BLaER1 (cell line): ENCODE results near the gene SPIN1.

ENCODE experiments used
- H3K27ac ChIP-seq: shearing (Covaris generic); formaldehyde crosslinking; 2 replicates; pipeline ENCODE4 v1.8.1; 2022
- H3K27me3 ChIP-seq: shearing (Covaris generic); formaldehyde crosslinking; 2 replicates; pipeline ENCODE4 v1.8.1; 2022
- H3K36me3 ChIP-seq: shearing (Covaris generic); formaldehyde crosslinking; 2 replicates; pipeline ENCODE4 v1.8.1; 2022
- H3K4me1 ChIP-seq: shearing (Covaris generic); formaldehyde crosslinking; 2 replicates; pipeline ENCODE4 v1.8.1; 2022
- H3K4me2 ChIP-seq: shearing (Covaris generic); formaldehyde crosslinking; 2 replicates; pipeline ENCODE4 v1.8.1; 2022
- H3K4me3 ChIP-seq: shearing (Covaris generic); formaldehyde crosslinking; 2 replicates; pipeline ENCODE4 v1.8.1; 2022
- H3K9ac ChIP-seq: shearing (Covaris generic); formaldehyde crosslinking; 2 replicates; pipeline ENCODE4 v1.8.1; 2022
- H3K9me3 ChIP-seq: shearing (Covaris generic); formaldehyde crosslinking; 2 replicates; pipeline ENCODE4 v1.8.1; 2022
- H4K20me1 ChIP-seq: shearing (Covaris generic); formaldehyde crosslinking; 2 replicates; pipeline ENCODE4 v1.8.1; 2022
- Cebpa-rat ChIP-seq: shearing (Covaris generic); IDR thresholded peaks from 2 replicates; pipeline ENCODE4 v1.8.1; 2022

The SPIN1 gene

GRCh38 chr9:88503845-88504764 is 115.9 kb downstream of the SPIN1 start:
- Histone ChIP-seq H3K27ac (no peak overlapping the region), H3K9ac (no peak overlapping the region), H3K27me3 (no peaks in the 10 kb centered on the region), H3K4me1 (no peaks in the 10 kb centered on the region), H3K36me3 (no peaks in the 10 kb centered on the region), H3K4me2 (no peak overlapping the region), H3K9me3 (no peaks in the 10 kb centered on the region), H3K4me3 (no peak overlapping the region), H4K20me1 (no peaks in the 10 kb centered on the region)
- no peak for TF ChIP-seq Cebpa-rat

- Histone ChIP-seq H3K9ac (no peak overlapping the region), H3K9me3 (no peaks in the 10 kb centered on the region), H3K4me3 (no peak overlapping the region), H4K20me1 (no peaks in the 10 kb centered on the region), H3K4me1 (no peaks in the 10 kb centered on the region), H3K27me3 (no peaks in the 10 kb centered on the region), H3K27ac (no peak overlapping the region), H3K4me2 (no peak overlapping the region), H3K36me3 (no peaks in the 10 kb centered on the region)
- no peak for TF ChIP-seq Cebpa-rat
Observed at GRCh38 chr9:88508326-88508725, 120.1 kb downstream of the SPIN1 start.

GRCh38 chr9:88511906-88512305 is 123.7 kb downstream of the SPIN1 start:
- Histone ChIP-seq H3K36me3 (no peaks in the 10 kb centered on the region), H3K27me3 (no peaks in the 10 kb centered on the region), H3K27ac (no peak overlapping the region), H3K9ac (no peak overlapping the region), H3K4me3 (no peak overlapping the region), H3K4me2 (no peak overlapping the region), H3K9me3 (no peaks in the 10 kb centered on the region), H3K4me1 (no peaks in the 10 kb centered on the region), H4K20me1 (no peaks in the 10 kb centered on the region)
- TF ChIP-seq Cebpa-rat = no peak

GRCh38 chr9:88514247-88514646 is 126.0 kb downstream of the SPIN1 start:
- H3K27ac ChIP-seq = no peak overlapping the region
- no peak overlapping the region for H3K9ac ChIP-seq
- H3K9me3 ChIP-seq = no peaks in the 10 kb centered on the region
- H3K4me1 ChIP-seq = no peaks in the 10 kb centered on the region
- TF ChIP-seq Cebpa-rat = no peak
- H3K27me3 ChIP-seq = no peaks in the 10 kb centered on the region
- no peak overlapping the region for H3K4me3 ChIP-seq
- no peaks in the 10 kb centered on the region for H3K36me3 ChIP-seq
- no peak overlapping the region for H3K4me2 ChIP-seq
- H4K20me1 ChIP-seq = no peaks in the 10 kb centered on the region

- H3K4me1 ChIP-seq = no peaks in the 10 kb centered on the region
- no peaks in the 10 kb centered on the region for H3K9me3 ChIP-seq
- no peak overlapping the region for H3K4me3 ChIP-seq
- H3K36me3 ChIP-seq = no peaks in the 10 kb centered on the region
- no peak for TF ChIP-seq Cebpa-rat
- no peaks in the 10 kb centered on the region for H3K27me3 ChIP-seq
- H4K20me1 ChIP-seq = no peaks in the 10 kb centered on the region
- no peak overlapping the region for H3K27ac ChIP-seq
- no peak overlapping the region for H3K9ac ChIP-seq
- no peak overlapping the region for H3K4me2 ChIP-seq
Observed at GRCh38 chr9:88521308-88521707, 133.1 kb downstream of the SPIN1 start.

GRCh38 chr9:88522360-88522759 is 134.1 kb downstream of the SPIN1 start:
- H3K27ac ChIP-seq = no peak overlapping the region
- H3K9me3 ChIP-seq = no peaks in the 10 kb centered on the region
- H3K4me3 ChIP-seq = no peak overlapping the region
- no peak overlapping the region for H3K9ac ChIP-seq
- H3K27me3 ChIP-seq = no peaks in the 10 kb centered on the region
- TF ChIP-seq Cebpa-rat = no peak
- no peak overlapping the region for H3K4me2 ChIP-seq
- H3K4me1 ChIP-seq = no peaks in the 10 kb centered on the region
- H4K20me1 ChIP-seq = no peaks in the 10 kb centered on the region
- no peaks in the 10 kb centered on the region for H3K36me3 ChIP-seq

- Histone ChIP-seq H3K27me3 (no peaks in the 10 kb centered on the region), H3K4me3 (no peak overlapping the region), H3K27ac (no peak overlapping the region), H3K4me1 (no peaks in the 10 kb centered on the region), H3K9me3 (no peaks in the 10 kb centered on the region), H3K4me2 (no peak overlapping the region), H4K20me1 (no peaks in the 10 kb centered on the region), H3K9ac (no peak overlapping the region), H3K36me3 (no peaks in the 10 kb centered on the region)
- no peak for TF ChIP-seq Cebpa-rat
Observed at GRCh38 chr9:88523056-88523455, 134.8 kb downstream of the SPIN1 start.

- H4K20me1 ChIP-seq = no peaks in the 10 kb centered on the region
- H3K27ac ChIP-seq = no peak overlapping the region
- H3K4me3 ChIP-seq = no peak overlapping the region
- no peaks in the 10 kb centered on the region for H3K36me3 ChIP-seq
- H3K9ac ChIP-seq = no peak overlapping the region
- H3K9me3 ChIP-seq = no peaks in the 10 kb centered on the region
- no peak for TF ChIP-seq Cebpa-rat
- H3K27me3 ChIP-seq = no peaks in the 10 kb centered on the region
- no peaks in the 10 kb centered on the region for H3K4me1 ChIP-seq
- no peak overlapping the region for H3K4me2 ChIP-seq
Observed at GRCh38 chr9:88524911-88525310, 136.7 kb downstream of the SPIN1 start.

GRCh38 chr9:88527618-88528017 is 139.4 kb downstream of the SPIN1 start:
- H3K4me3 ChIP-seq = no peak overlapping the region
- no peaks in the 10 kb centered on the region for H3K36me3 ChIP-seq
- no peak overlapping the region for H3K27ac ChIP-seq
- H3K4me1 ChIP-seq = no peaks in the 10 kb centered on the region
- H3K9me3 ChIP-seq = no peaks in the 10 kb centered on the region; the same call in 1 of the 2 replicates
- H3K9ac ChIP-seq = no peak overlapping the region
- no peak for TF ChIP-seq Cebpa-rat
- H3K27me3 ChIP-seq = peaks cover 18% of the 10 kb centered on the region
- no peak overlapping the region for H3K4me2 ChIP-seq
- H4K20me1 ChIP-seq = no peaks in the 10 kb centered on the region
